GM18858 (cell line): ENCODE data around the gene DENND4C.
"Not testable (repeated sequence)": the region's sequence is repeated elsewhere in the genome, so short reads cannot be mapped to it uniquely, and the experiment has no call there.

ENCODE experiments used
- ATAC-seq: cut with Tn5 transposase; IDR thresholded peaks from one replicate; pipeline ENCODE4 v1.9.1; 2021; ENCODE audit not compliant: unreplicated experiment

Gene DENND4C

GRCh38 chr9:19230355-19231125, at the start of gene DENND4C:
Gene DENND4C (plus strand): TSS chr9:19230693. CDS start chr9:19276175, 45,482 bp downstream.
- peak; percentile 55 for ATAC-seq

- no peak for ATAC-seq
These were observed 49.5 kb upstream of the DENND4C start for GRCh38 chr9:19180991-19181390.

- no peak for ATAC-seq
These were observed 48.9 kb upstream of the DENND4C start for GRCh38 chr9:19181561-19181960.

GRCh38 chr9:19184144-19184917, 46.2 kb upstream of the DENND4C start:
- peak; percentile 98 for ATAC-seq

- no peak for ATAC-seq
These were observed 45.3 kb upstream of the DENND4C start for GRCh38 chr9:19185191-19185590.

- no peak for ATAC-seq
These were observed 44.3 kb upstream of the DENND4C start for GRCh38 chr9:19186232-19186631.

GRCh38 chr9:19188771-19189170, 41.7 kb upstream of the DENND4C start:
- no peak for ATAC-seq

- ATAC-seq, result no peak
These were observed 38.1 kb upstream of the DENND4C start for GRCh38 chr9:19192202-19193028.

GRCh38 chr9:19193029-19193324, 37.5 kb upstream of the DENND4C start:
- no peak for ATAC-seq

- ATAC-seq, result not testable (repeated sequence)
These were observed 37.0 kb upstream of the DENND4C start for GRCh38 chr9:19193358-19193973.

GRCh38 chr9:19198406-19198805, 32.1 kb upstream of the DENND4C start:
- ATAC-seq, result no peak

- no peak for ATAC-seq
These were observed 31.5 kb upstream of the DENND4C start for GRCh38 chr9:19199012-19199411.

- no peak for ATAC-seq
These were observed 30.3 kb upstream of the DENND4C start for GRCh38 chr9:19200229-19200628.

GRCh38 chr9:19201899-19202891, 28.3 kb upstream of the DENND4C start:
- no peak for ATAC-seq

GRCh38 chr9:19203058-19203457, 27.4 kb upstream of the DENND4C start:
- ATAC-seq, result no peak

- no peak for ATAC-seq
These were observed 21.8 kb upstream of the DENND4C start for GRCh38 chr9:19208653-19209052.

- no peak for ATAC-seq
These were observed 21.3 kb upstream of the DENND4C start for GRCh38 chr9:19209188-19209587.

GRCh38 chr9:19213823-19214222, 16.7 kb upstream of the DENND4C start:
- no peak for ATAC-seq

GRCh38 chr9:19216466-19216865, 14.0 kb upstream of the DENND4C start:
- no peak for ATAC-seq

- no peak for ATAC-seq
These were observed 9.2 kb upstream of the DENND4C start for GRCh38 chr9:19221326-19221725.
